ENCODE results near the gene SLC16A9.

SLC16A9 gene

DNA sequence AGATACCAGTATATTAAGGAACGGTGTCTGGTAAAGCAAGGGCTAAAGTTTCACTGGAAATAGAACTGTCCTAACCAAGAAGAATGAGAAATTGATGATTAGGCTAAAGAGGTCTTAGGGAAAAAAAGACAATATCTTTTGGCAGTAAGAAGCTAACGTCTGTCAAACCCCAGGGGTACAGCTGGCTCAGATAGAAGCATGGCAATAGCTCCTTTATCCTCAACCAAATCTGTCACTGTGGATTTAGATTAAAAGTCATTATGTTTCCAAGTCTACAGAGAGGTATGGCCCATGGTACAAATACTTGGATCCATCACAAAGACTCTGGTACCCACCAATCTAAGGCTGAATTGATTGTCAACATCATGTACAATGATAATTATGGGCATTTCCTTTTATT, 8.6 kb upstream of the SLC16A9 start:
- DNase-seq: no peak

DNA sequence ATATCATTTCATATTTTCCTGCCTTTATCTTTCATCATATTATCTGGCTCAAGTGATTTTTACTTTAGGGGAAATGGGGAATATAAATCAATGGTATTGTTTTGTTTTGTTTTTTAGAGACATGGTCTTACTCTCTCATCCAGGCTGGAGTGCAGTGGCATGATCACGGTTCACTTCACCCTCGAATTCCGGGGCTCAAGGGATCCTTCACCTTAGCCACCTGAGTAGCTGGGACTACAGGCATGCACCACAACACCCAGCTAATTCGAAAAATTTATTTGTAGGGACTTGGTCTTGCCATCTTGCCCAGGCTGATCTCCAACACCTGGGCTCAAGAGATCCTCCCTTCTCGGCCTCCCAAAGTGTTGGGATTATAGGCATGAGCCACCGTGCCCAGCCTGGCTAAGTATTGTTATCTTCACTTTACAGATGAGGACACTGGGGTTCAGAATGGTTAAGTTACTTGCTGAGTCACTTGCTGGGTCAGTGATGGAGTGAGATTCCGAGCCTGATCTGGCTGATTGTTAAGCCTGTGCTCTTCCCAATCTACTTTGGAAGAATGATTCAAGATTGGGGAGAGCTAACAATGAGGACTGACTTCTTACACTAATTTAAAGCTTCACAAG, 3.7 kb upstream of the SLC16A9 start:
- DNase-seq: peak; percentile 59

DNA sequence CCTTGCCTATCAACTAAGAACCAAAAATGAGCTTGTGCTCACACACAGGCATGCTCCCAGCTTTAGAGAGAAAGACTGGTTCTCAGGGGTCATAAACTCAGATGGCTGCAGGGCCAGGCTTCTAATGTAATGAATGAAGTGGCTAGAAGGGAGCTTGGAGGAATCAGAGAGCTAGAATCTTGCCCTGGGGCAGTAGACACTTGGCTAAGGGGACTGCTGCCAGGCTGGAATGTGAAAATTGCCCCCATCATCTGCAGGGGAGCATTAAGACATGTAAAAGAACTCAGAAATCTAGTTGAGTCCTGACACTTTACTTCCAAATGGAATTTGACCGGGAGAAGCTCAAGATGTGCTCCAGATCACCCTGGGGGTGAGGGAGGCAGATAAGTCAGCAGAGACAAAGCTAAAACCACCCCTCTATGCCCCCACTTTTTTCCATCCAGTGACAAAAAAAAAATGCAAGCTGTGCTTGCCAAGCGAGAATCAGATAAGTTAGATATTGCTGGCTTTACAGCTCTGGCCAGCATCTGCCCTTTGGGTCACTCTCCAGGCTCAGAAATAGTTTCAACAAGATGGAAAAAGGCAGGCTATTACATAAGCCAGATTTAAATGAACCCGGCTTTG, 2.3 kb upstream of the SLC16A9 start:
- DNase-seq: no peak

DNA sequence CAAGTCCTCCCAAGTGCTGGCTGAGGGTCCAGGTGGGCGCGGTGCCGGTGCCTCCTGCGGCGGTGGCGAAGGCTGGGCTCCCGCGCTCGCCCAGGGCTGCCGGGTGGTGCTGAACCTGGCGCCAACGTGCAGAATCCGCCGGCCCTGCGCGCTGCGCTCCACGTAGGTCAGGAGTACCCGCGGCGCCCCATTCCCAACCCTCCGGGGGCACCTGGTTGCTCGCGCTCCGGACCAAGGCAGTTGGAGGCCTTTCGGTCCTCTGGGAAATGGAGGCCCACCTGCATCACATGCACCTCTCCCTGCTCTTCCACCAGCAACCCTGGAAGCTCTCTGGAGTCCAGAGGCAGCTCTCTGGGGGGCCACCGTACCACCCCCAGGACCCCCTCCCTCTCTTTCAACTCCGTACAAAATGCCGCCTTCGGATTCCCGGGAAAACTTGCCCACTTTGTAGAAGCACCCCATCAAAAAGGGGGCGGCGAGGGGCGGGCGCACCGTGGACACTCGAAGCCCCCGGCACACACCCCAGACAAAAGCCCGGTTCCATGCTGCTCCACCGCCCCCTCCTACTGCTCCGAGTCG, 745 bp downstream of the SLC16A9 start:
- peak; percentile 46 for DNase-seq

DNA sequence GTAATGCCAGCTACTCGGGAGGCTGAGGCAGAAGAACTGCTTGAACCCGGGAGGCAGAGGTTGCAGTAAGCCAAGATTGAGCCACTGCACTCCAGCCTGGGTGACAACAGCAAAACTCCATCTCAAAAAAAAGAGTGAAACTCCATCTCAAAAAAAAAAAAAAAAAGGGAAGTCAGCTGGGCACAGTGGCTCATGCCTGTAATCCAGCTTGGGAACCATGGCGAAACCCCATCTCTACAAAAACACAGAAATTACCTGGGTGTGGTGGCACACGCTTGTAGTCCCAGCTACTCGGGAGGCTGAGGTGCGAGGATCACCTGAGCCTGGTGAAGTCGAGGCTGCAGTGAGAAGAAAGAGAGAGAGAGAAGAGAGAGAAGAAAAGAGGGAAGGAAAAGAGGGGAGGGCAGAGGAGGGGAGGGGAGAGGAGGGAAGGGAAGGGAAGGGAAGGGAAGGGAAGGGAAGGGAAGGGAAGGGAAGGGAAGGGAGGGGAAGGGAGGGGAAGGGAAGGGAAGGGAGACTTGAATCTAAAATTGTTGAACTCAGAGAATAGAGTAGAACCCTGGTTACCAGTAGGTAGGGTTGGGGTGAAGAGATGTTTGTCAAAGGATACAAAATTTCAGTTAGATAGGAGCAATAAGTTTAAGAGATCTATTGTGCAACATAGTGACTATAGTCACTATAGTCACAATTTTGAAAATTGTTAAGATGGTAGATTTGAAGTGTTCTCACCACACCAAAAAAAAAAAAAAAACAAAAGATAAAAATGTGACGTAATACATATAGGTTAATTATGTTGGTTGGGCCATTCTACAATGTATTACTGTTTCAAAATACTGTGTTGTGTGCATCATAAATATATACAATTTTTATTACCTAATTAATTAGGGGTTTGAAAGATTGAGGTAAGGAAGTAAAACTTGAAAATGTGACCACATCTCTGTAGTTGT, 2.5 kb downstream of the SLC16A9 start:
- peak; percentile 30 for DNase-seq

- no peak for DNase-seq
Observed at GRCh38 chr10:59705931-59706330, 3.7 kb downstream of the SLC16A9 start.

DNA sequence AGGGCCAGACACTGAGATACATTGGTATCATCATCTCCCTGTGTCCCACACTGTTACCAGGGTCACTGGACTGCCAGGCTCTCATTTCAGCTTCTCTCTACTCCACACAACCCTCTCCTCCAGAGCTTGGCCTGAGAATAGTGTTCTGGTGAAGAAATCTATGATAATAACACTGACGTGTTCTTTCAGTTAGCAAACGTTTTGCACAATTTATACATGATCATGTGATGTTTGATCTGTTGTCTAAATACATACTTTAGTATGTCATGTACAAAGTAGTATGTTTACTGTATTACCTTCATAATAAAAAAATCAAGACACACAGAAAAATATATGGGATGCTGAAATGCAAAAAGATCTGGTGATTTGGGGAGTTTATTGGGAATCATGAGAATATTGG, 5.0 kb downstream of the SLC16A9 start:
- DNase-seq: no peak

- no peak for DNase-seq
Observed at GRCh38 chr10:59702347-59702746, 7.3 kb downstream of the SLC16A9 start.

GRCh38 chr10:59700709-59701108, 8.9 kb downstream of the SLC16A9 start:
- no peak for DNase-seq

DNA sequence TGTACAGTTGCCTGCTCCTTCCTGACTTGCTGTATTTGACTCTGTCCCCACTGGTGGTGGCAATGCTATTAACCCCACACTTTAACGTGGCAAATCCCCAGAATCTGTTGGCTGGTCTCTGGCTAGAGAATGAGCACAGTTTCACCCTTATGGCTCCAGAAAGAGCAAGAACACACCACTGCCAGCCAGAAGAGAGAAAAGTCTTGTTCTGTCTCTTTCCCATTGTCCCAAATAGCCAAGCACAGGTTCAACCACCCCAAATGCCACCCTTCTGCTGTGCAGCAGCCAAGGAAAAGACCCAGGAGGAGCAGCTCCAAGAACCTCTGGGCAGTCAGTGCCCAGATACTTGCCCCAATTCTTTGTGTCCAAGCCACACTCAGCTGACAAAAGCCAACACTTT, 11.3 kb downstream of the SLC16A9 start:
- DNase-seq: no peak

DNA sequence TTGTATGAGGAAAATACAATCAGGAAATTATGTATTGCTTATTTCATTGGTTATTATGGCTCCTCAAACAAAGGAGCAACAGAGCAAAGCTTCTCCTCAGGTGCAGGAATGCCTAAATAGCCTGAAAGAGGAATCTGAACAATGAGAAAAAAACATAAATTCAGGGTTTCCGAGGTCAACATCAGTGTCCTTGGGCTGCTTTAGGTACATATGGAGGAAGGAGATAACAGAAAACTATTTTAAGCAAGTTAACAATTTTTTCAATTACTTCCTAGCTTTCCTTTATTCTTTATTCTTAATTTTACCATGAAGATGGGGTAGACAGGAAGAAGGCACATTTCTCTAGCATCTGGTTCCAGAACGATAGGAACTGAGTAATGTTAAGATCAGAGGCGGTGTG, 14.0 kb downstream of the SLC16A9 start:
- peak; percentile 27 for DNase-seq

GRCh38 chr10:59694936-59695335, 14.7 kb downstream of the SLC16A9 start:
- DNase-seq: no peak

GRCh38 chr10:59692113-59692512, 17.5 kb downstream of the SLC16A9 start:
- DNase-seq: no peak

GRCh38 chr10:59688921-59689351, 20.7 kb downstream of the SLC16A9 start:
- no peak for DNase-seq

- no peak for DNase-seq
Observed at GRCh38 chr10:59687657-59688056, 22.0 kb downstream of the SLC16A9 start.

DNA sequence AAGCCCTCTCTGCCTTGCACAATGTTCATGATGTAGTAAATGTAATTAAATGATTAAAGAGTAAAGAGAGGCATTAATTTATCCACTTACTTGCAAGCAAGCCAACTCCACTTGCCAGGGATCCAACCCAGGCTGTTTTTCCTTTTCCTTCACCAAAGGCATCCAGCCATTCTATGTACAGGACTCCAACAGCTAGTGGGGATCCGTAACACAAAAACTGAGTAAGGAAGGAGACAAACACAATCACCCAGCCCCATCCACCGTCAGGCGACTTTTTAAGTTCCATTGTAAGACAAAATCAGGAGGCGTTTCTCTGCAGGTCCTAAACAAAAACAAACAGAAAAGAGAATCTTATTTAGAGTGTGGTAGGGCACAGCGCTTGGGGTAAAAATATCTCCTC, 25.6 kb downstream of the SLC16A9 start:
- DNase-seq: no peak

DNA sequence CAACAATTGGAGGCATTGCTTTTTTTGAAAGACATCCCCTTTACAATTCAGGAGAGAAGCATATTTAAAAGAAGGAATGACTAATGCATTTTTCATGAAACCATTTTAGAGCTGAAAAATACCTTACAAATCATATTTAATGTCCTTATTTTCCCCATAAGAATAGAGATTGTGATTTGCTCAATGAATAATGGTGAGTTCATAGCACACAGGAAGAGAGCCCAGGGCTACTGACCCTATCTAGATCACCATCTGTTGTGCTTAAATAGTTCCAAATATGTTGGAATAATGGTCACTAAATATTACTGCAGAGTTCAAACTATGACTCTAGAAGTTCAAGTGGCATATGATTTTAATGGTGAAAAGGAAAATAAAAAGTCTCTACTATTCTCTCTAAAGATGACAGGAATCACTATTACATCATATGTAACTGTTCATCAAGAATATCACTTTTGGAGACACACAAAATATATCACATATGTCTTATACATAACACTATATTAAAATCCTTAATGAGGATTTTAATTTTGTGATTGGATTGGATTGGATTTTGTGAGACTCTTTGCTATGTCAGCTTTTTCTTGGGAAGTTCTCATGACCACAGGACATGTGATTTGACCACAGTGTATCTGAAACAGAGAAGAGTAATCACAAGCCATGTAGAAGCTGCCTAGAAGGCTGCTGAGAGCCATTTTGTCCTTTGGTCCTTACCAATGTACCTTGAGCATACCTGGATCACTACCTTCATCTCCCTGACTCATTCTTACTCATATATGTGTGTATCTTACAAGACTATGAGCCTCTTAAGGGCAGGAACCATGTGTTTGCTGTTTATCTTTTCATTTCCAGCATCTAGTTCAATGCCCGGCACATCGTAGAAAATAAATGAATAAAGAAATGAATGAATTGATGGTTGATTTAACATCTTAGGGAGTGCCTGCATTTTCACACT, 26.4 kb downstream of the SLC16A9 start:
- DNase-seq: peak; percentile 13

- DNase-seq: no peak
Observed at GRCh38 chr10:59680199-59680598, 29.5 kb downstream of the SLC16A9 start.

GRCh38 chr10:59678884-59679301, 30.8 kb downstream of the SLC16A9 start:
- DNase-seq: no peak

DNA sequence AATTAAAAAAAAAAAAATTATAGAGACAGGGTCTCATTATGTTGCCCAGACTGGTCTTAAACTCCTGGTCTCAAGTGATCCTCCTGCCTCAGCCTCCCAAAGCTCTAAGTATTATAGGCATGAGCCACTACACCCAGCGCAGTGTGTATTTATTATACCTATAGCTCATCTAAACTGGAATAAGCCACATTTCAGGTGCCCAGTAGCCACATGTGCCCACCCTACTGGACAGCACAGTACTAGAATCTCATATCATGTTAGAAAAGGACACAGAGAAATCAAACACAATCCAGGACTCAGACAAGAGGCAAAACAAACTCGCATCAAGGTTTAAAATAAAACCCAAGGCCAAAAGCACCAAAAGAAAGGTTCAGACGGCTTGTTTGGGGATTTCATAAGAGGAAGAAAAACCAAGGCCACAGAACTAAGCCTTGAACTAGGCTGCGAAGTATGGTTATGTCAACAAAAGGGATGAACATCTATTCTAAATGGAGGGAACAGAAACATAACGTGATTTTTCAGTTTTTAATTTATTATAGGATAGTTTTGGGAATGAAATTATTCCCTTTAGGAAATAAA, 32.3 kb downstream of the SLC16A9 start:
- DNase-seq: no peak

GRCh38 chr10:59675812-59676211, 33.8 kb downstream of the SLC16A9 start:
- no peak for DNase-seq

Measured in hematopoietic multipotent progenitor cell treated with erythropoietin and hydrocortisone succinate and interleukin-3 and kit ligand, for 4 days (in vitro differentiated cells).